CD8-positive, alpha-beta memory T cell (primary cell): ENCODE measurements around the gene DNAH3. TPM values are rescaled to one million over a fixed set of nuclear protein-coding genes. Genes with fewer than 3 reads are reported as not detected.
A peak's percentile ranks its signal among the peaks of the same experiment; 100 is the strongest.

Experiments used
- CTCF ChIA-PET: fragments of 350-600 bp; sonication (Branson Sonifier 250); formaldehyde crosslinking; loops from one replicate; lab custom pipeline; 2021; ENCODE audit warnings: antibody characterized with exemption; lab: Charles Lee
- POLR2A ChIA-PET: fragments of 350-600 bp; sonication (Branson Sonifier 250); formaldehyde crosslinking; loops from one replicate; lab custom pipeline; 2021; ENCODE audit warnings: antibody characterized with exemption; lab: Charles Lee
- DNase-seq, 5 donors: peaks; one replicate each; pipeline versions ENCODE4 v3.0.0 to v3.0.0-alpha.2; 2020 to 2022; ENCODE audit warnings: mixed read lengths in 1 of 5
- H3K27ac ChIP-seq: one replicate; pipeline ENCODE4 v1.7.0; 2013; ENCODE audit warnings: low read depth, mild to moderate bottlenecking, low read length, moderate library complexity
- H3K27me3 ChIP-seq: 2 replicates; pipeline ENCODE4 v1.7.0; 2013; ENCODE audit warnings: low read length, mild to moderate bottlenecking; ENCODE audit not compliant: insufficient read depth, poor library complexity, severe bottlenecking
- H3K36me3 ChIP-seq: 2 replicates; pipeline ENCODE4 v1.7.0; 2013; ENCODE audit warnings: mild to moderate bottlenecking, low read length, moderate library complexity; ENCODE audit not compliant: insufficient read depth
- H3K4me1 ChIP-seq: 2 replicates; pipeline ENCODE4 v1.7.0; 2013; ENCODE audit warnings: mild to moderate bottlenecking, low read length, moderate library complexity; ENCODE audit not compliant: insufficient read depth
- H3K4me3 ChIP-seq: 2 replicates; pipeline ENCODE4 v1.7.0; 2013; ENCODE audit warnings: mild to moderate bottlenecking, low read length
- H3K9me3 ChIP-seq: 2 replicates; pipeline ENCODE4 v1.7.0; 2013; ENCODE audit warnings: mild to moderate bottlenecking, low read length
- H3K27ac Mint-ChIP-seq, 8 donors: one replicate each; pipeline ENCODE4 v1.8.0; 2020 to 2021; ENCODE audit warnings: mixed read lengths in 8 of 8, mild to moderate bottlenecking in 6 of 8, inconsistent platforms in 3 of 8, moderate library complexity in 3 of 8
- H3K27me3 Mint-ChIP-seq, 2 donors: one replicate each; pipeline ENCODE4 v1.8.0; 2020 to 2021; ENCODE audit warnings: mixed read lengths in 2 of 2, mild to moderate bottlenecking in 1 of 2, moderate library complexity in 1 of 2
- H3K36me3 Mint-ChIP-seq, 3 donors: one replicate each; pipeline ENCODE4 v1.8.0; 2020 to 2021; ENCODE audit warnings: mixed read lengths in 3 of 3, inconsistent platforms in 1 of 3, mild to moderate bottlenecking in 1 of 3
- H3K4me1 Mint-ChIP-seq, 3 donors: one replicate each; pipeline ENCODE4 v1.8.0; 2020 to 2021; ENCODE audit warnings: mixed read lengths in 3 of 3, inconsistent platforms in 1 of 3, mild to moderate bottlenecking in 1 of 3
- H3K4me3 Mint-ChIP-seq, 7 donors: one replicate each; pipeline ENCODE4 v1.8.0; 2020 to 2021; ENCODE audit warnings: mixed read lengths in 7 of 7, mild to moderate bottlenecking in 6 of 7, moderate library complexity in 4 of 7, inconsistent platforms in 2 of 7
- H3K9me3 Mint-ChIP-seq, 5 donors: one replicate each; pipeline ENCODE4 v1.8.0; 2020 to 2022; ENCODE audit warnings: mixed read lengths in 5 of 5, mild to moderate bottlenecking in 3 of 5, moderate library complexity in 2 of 5, inconsistent platforms in 1 of 5
- polyA plus RNA-seq: library from polyadenylated mRNA; unstranded; fragments of 300-500 nt; fragmentation: Illumina TruSeq; gene quantifications from one replicate; pipeline ENCODE4 v1.2.3, GENCODE V29; 2021
- total RNA-seq, 2 experiments: library from RNA; stranded (reverse); gene quantifications; one replicate each; pipeline ENCODE4 v1.2.3, GENCODE V29; 2021

DNAH3 gene
- total and polyA plus RNA-seq, 3 experiments from 2014 or later, result not detected

- H3K27me3 Mint-ChIP-seq, result no peaks in the 10 kb centered on the region
- H3K36me3 ChIP-seq, result no peaks in the 10 kb centered on the region
- no peak for DNase-seq
- ChIA-PET CTCF (no interaction called here), POLR2A (no interaction called here)
- H3K4me3 Mint-ChIP-seq, result no peak overlapping the region
- H3K4me3 ChIP-seq, result no peak overlapping the region
- H3K9me3 Mint-ChIP-seq, result no peaks in the 10 kb centered on the region
- H3K27ac ChIP-seq, result no peak overlapping the region
- H3K9me3 ChIP-seq, result no peaks in the 10 kb centered on the region
- H3K27ac Mint-ChIP-seq, result no peak overlapping the region
- H3K27me3 ChIP-seq, result no peaks in the 10 kb centered on the region
- H3K4me1 ChIP-seq, result peaks cover 4% of the 10 kb centered on the region
- H3K36me3 Mint-ChIP-seq, result peaks cover 0 to 39% (median 13%) of the 10 kb centered on the region in 3 donors
- H3K4me1 Mint-ChIP-seq, result peaks cover 6 to 22% (median 21%) of the 10 kb centered on the region in 3 donors
These were observed 14.0 kb upstream of the DNAH3 start for GRCh38 chr16:21164521-21165168.

GRCh38 chr16:21163576-21163975 lies 12.9 kb upstream of the DNAH3 start:
- no peaks in the 10 kb centered on the region for H3K9me3 ChIP-seq
- Mint-ChIP-seq H3K27me3 (no peaks in the 10 kb centered on the region), H3K4me3 (no peak overlapping the region), H3K36me3 (peaks cover 0 to 40% (median 13%) of the 10 kb centered on the region in 3 donors), H3K27ac (peak overlapping the region in 1 of 8 donors; percentile 47), H3K4me1 (peaks cover 14 to 32% (median 31%) of the 10 kb centered on the region in 3 donors), H3K9me3 (no peaks in the 10 kb centered on the region)
- POLR2A ChIA-PET, result no interaction called here
- no peak overlapping the region for H3K27ac ChIP-seq
- no peaks in the 10 kb centered on the region for H3K36me3 ChIP-seq
- CTCF ChIA-PET, result interaction anchor here (1.4 kb wide), 1 partner anchor 9 kb away, joined by 4 read pairs; no protein-coding TSS in a partner anchor
- no peak for DNase-seq
- no peak overlapping the region for H3K4me3 ChIP-seq
- H3K4me1 ChIP-seq, result peaks cover 11% of the 10 kb centered on the region
- no peaks in the 10 kb centered on the region for H3K27me3 ChIP-seq

DNA sequence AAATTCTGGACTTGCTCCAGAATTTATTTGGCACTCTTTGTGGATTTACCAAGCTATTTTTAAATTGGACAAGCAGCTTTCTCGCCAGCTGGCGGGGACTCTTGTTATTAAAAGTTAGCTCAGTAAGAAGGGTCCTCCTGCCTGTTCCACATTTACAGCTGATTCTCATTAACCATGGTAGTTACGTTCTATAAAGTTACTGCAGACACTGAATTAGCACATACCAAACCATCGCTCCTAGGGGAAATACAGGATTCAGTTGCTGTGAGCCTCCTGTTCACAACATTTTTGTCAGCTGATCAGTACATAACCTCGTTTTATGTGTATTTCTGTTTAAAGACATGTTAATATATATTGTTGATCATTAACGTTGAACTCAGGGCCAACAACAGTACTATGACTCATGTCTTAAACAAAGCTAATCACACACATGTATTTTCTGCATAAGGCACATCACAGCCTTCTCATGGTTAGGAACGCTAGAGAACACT lies 12.1 kb upstream of the DNAH3 start:
- no peaks in the 10 kb centered on the region for H3K9me3 Mint-ChIP-seq
- no peak for DNase-seq
- Histone ChIP-seq H3K4me1 (peaks cover 17% of the 10 kb centered on the region), H3K4me3 (no peak overlapping the region), H3K27ac (no peak overlapping the region), H3K9me3 (no peaks in the 10 kb centered on the region), H3K36me3 (no peaks in the 10 kb centered on the region), H3K27me3 (no peaks in the 10 kb centered on the region)
- H3K27me3 Mint-ChIP-seq, result no peaks in the 10 kb centered on the region
- ChIA-PET CTCF (interaction anchor here (1.4 kb wide), 1 partner anchor 8 kb away, joined by 4 read pairs; no protein-coding TSS in a partner anchor), POLR2A (no interaction called here)
- peaks cover 19 to 40% (median 38%) of the 10 kb centered on the region in 3 donors for H3K4me1 Mint-ChIP-seq
- peak overlapping the region in 1 of 8 donors; percentile 15 for H3K27ac Mint-ChIP-seq
- H3K4me3 Mint-ChIP-seq, result no peak overlapping the region
- H3K36me3 Mint-ChIP-seq, result peaks cover 0 to 40% (median 13%) of the 10 kb centered on the region in 3 donors

DNA sequence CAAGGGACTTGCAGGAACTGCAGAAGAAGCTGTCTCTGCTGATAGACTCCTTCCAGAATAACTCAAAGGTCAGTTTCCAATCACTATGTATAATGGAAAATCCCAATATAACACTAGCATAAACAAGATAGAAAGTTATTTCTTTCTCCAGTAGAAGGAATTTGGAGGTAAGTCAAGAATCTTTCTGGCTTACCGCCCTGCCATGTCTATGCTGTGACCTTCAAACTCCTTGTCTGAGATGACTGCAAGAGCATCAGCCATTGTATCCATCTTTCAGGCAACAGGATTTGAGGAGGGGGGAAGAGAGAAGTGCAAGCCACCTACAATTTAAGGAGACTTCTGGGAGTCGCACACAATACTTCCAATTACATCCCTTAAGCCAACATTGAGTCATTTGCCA lies 10.6 kb upstream of the DNAH3 start:
- Mint-ChIP-seq H3K36me3 (peaks cover 0 to 31% (median 10%) of the 10 kb centered on the region in 3 donors), H3K27ac (no peak overlapping the region), H3K9me3 (no peaks in the 10 kb centered on the region), H3K4me1 (peaks cover 20 to 50% (median 37%) of the 10 kb centered on the region in 3 donors), H3K4me3 (peak overlapping the region in 1 of 7 donors; percentile 3), H3K27me3 (no peaks in the 10 kb centered on the region)
- ChIA-PET CTCF (no interaction called here), POLR2A (interaction anchor here (0.6 kb wide), 1 partner anchor 51 kb away, joined by 4 read pairs; no protein-coding TSS in a partner anchor)
- Histone ChIP-seq H3K9me3 (no peaks in the 10 kb centered on the region), H3K4me1 (peaks cover 19% of the 10 kb centered on the region), H3K27ac (no peak overlapping the region), H3K4me3 (no peak overlapping the region), H3K27me3 (no peaks in the 10 kb centered on the region), H3K36me3 (no peaks in the 10 kb centered on the region)
- no peak for DNase-seq

DNA sequence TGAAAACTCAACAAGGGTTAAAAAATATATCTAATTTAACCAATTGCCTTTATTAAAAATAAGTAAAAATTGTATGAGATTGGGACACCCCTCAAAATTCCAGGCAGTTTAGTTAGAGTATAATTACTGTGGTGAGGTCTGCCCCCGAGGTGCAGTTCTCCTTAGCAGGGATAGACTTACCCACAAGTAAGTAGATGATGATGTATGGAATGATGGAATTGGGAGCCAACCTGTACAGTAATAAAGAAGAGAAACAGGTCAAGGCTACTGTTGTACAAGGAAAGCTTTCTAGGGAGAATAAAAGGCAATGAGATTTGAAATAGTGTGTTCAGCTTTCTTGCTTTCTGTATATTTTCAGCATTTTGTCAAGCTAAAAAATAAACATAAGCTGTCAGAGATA lies 9.6 kb upstream of the DNAH3 start:
- no peaks in the 10 kb centered on the region for H3K9me3 ChIP-seq
- no peaks in the 10 kb centered on the region for H3K36me3 ChIP-seq
- POLR2A ChIA-PET, result no interaction called here
- Mint-ChIP-seq H3K9me3 (no peaks in the 10 kb centered on the region), H3K36me3 (peaks cover 0 to 28% (median 10%) of the 10 kb centered on the region in 3 donors), H3K4me1 (peaks cover 20 to 50% (median 37%) of the 10 kb centered on the region in 3 donors), H3K4me3 (peak overlapping the region in 3 of 7 donors; percentile 3 to 92 (median 63)), H3K27ac (peak overlapping the region in 2 of 8 donors; percentile 27 to 38), H3K27me3 (no peaks in the 10 kb centered on the region)
- no peak overlapping the region for H3K4me3 ChIP-seq
- H3K4me1 ChIP-seq, result peaks cover 19% of the 10 kb centered on the region
- H3K27ac ChIP-seq, result no peak overlapping the region
- H3K27me3 ChIP-seq, result no peaks in the 10 kb centered on the region
- DNase-seq, result no peak
- CTCF ChIA-PET, result interaction anchor here (1.1 kb wide), 1 partner anchor 28 kb away, joined by 3 read pairs; no protein-coding TSS in a partner anchor

DNA sequence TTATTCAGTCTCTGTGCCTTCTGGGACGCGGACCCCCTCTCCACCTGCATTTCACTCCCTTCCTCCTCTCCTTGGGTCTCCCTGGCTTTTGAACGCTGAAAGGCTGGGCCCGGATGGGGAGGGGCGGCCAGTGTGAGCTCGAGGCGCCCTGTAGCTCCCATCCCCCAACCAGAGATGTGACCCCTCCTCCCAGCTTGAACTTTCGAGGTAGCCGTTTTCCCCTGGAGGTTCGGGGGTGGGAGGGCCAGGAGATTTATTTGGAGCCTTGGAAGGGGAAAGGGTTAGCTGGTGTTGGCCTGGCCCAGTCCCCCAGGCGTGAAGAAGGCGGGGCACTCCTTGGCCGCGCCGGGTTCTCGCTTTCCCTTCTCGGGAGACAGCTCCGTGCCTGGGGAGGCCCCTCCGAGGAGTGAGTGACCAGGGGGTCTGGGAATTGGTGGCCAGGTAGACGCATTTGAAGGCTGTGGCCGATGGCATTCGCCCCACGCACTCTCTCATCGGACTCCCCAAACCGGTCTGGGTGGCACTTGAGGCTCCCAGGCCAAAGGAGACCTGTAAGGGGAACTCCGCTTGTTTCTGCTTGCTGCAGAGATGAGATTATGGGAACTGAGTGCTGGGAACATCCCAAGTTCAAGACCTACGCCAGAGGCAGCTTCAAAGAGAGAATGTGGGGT lies 8.8 kb upstream of the DNAH3 start:
- Mint-ChIP-seq H3K27me3 (no peaks in the 10 kb centered on the region), H3K4me1 (peaks cover 20 to 47% (median 37%) of the 10 kb centered on the region in 3 donors), H3K27ac (peak overlapping the region; percentile 58 to 89 (median 83)), H3K4me3 (peak overlapping the region; percentile 87 to 96 (median 92)), H3K36me3 (peaks cover 0 to 21% (median 4%) of the 10 kb centered on the region in 3 donors), H3K9me3 (no peaks in the 10 kb centered on the region)
- Histone ChIP-seq H3K4me3 (peak overlapping the region; percentile 88), H3K27ac (peak overlapping the region; percentile 41), H3K4me1 (peaks cover 19% of the 10 kb centered on the region), H3K27me3 (no peaks in the 10 kb centered on the region), H3K9me3 (no peaks in the 10 kb centered on the region), H3K36me3 (no peaks in the 10 kb centered on the region)
- POLR2A ChIA-PET, result interaction anchor here (0.5 kb wide), 1 partner anchor 397 kb away, joined by 6 read pairs; no protein-coding TSS in a partner anchor
- CTCF ChIA-PET, result interaction anchor here (1.1 to 1.4 kb wide), 3 partner anchors 29 to 368 kb away, joined by 3 read pairs; no protein-coding TSS in a partner anchor
- DNase-seq, result peak in 3 of 5 donors; percentile 3 to 48 (median 19)

GRCh38 chr16:21158208-21159110 lies 7.8 kb upstream of the DNAH3 start, which contains the start of gene LDAF1:
LDAF1 (plus strand) TSS chr16:21158674; CDS start chr16:21161183, 2,509 bp downstream.
- Mint-ChIP-seq H3K9me3 (no peaks in the 10 kb centered on the region), H3K4me1 (peaks cover 20 to 47% (median 37%) of the 10 kb centered on the region in 3 donors), H3K27ac (peak within 1 kb of the TSS; percentile 58 to 95 (median 84)), H3K36me3 (peaks cover 0 to 16% (median 3%) of the 10 kb centered on the region in 3 donors), H3K27me3 (no peaks in the 10 kb centered on the region), H3K4me3 (peak within 1 kb of the TSS; percentile 87 to 96 (median 92))
- ChIA-PET POLR2A (interaction anchor here (0.5 kb wide), 1 partner anchor 398 kb away, joined by 6 read pairs; no protein-coding TSS in a partner anchor), CTCF (interaction anchor here (1.0 to 1.4 kb wide), 3 partner anchors 31 to 367 kb away, joined by 3 read pairs; no protein-coding TSS in a partner anchor)
- Histone ChIP-seq H3K27me3 (no peaks in the 10 kb centered on the region), H3K4me3 (peak within 1 kb of the TSS; percentile 88), H3K9me3 (no peaks in the 10 kb centered on the region), H3K27ac (peak within 1 kb of the TSS; percentile 41), H3K4me1 (peaks cover 19% of the 10 kb centered on the region), H3K36me3 (no peaks in the 10 kb centered on the region)
- peak; percentile 62 to 79 (median 68) for DNase-seq
